GM21825 (cell line): ENCODE results near the gene PSMF1.
"Not testable (repeated sequence)": the region's sequence is repeated elsewhere in the genome, so short reads cannot be mapped to it uniquely, and the experiment has no call there.

Source experiments
- ATAC-seq: cut with Tn5 transposase; IDR thresholded peaks from one replicate; pipeline ENCODE4 v1.9.1; 2021; ENCODE audit warnings: mild to moderate bottlenecking, moderate library complexity; ENCODE audit not compliant: unreplicated experiment

The PSMF1 gene

GRCh38 chr20:1212023-1212422 is 93.6 kb downstream of the PSMF1 start:
- no peak for ATAC-seq

GRCh38 chr20:1212607-1213396 is 94.4 kb downstream of the PSMF1 start:
- ATAC-seq = peak; percentile 61

GRCh38 chr20:1214838-1215261 is 96.4 kb downstream of the PSMF1 start:
- no peak for ATAC-seq

GRCh38 chr20:1215386-1216170 is 97.2 kb downstream of the PSMF1 start:
- ATAC-seq = no peak

DNA sequence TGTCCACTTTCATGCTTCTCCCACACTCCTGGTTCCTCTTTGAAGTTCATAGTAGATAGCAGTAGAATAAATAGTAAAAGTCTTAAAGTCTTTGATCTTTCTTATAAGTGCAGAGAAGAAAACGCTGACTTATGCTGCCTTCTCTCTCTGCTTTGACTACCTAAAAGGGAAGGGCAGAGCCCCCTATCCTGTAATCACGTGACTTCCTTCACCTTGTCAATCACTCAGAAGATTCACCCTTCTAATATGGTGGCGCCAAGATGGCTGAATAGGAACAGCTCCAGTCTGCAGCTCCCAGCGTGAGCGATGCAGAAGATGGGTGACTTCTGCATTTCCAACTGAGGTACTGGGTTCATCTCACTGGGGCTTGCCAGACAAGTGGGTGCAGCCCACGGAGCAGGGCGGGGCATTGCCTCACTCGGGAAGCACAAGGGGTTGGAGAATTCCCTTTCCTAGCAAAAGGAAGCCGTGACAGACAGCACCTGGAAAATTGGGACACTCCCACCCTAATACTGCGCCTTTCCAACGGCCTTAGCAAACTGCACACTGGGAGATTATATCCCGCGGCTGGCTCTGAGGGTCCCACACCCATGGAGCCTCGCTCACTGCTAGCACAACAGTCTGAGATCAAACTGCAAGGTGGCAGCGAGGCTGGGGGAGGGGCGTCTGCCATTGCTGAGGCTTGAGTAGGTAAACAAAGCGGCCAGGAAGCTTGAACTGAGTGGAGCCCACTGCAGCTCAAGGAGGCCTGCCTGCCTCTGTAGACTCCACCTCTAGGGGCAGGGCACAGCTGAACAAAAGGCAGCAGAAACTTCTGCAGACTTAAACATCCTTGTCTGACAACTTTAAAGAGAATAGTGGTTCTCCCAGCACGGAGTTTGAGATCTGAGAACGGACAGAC is 98.4 kb downstream of the PSMF1 start:
- not testable (repeated sequence) for ATAC-seq
